ENCODE data around the gene PIGH.

PIGH gene, protein sequence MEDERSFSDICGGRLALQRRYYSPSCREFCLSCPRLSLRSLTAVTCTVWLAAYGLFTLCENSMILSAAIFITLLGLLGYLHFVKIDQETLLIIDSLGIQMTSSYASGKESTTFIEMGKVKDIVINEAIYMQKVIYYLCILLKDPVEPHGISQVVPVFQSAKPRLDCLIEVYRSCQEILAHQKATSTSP

DNA sequence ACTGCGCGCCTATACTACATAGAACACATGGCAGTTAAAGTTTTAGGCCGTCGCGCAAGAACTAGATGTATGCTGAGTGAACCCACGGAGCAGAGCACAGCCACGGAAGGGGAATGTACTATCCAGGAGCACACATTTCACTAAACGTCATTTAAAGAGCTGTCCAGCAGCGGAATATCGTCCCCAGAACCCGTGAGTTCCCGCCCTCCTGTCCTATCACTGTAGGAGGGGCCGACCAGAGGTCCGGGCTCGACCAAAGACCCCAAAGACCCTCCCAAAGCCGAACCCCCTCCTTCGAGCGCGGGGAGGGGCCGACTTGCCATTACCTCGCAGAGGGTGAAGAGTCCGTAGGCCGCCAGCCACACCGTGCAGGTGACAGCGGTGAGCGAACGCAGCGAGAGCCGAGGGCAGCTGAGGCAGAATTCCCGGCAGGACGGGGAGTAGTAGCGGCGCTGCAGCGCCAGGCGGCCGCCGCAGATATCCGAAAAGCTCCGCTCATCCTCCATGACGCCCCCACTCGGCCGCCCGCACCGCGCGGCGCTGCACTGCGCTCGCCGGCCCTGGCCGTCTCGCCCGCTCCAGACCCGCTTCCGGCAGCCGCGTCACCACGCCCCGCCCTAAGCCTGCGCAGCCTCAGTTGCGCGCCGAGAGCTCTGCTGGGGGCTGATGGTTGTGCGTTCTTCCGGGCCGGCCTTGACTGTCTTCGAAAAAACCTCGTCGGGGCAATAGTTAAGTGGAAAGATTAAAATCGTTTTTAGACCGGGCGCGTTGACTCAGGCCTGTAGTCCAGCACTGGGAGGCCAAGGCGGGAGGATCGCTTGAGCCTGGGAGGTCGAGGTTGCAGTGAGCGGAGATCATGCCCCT lies at the start of gene PIGH:
TSS of gene PIGH (minus strand) at position 571 of the 864 bp plus-strand sequence. CDS start at position 506, 65 bp downstream.
- peak; percentile 91 for DNase-seq (ENCODE audit: low read depth)
- TF ChIP-seq, protein P1, sequence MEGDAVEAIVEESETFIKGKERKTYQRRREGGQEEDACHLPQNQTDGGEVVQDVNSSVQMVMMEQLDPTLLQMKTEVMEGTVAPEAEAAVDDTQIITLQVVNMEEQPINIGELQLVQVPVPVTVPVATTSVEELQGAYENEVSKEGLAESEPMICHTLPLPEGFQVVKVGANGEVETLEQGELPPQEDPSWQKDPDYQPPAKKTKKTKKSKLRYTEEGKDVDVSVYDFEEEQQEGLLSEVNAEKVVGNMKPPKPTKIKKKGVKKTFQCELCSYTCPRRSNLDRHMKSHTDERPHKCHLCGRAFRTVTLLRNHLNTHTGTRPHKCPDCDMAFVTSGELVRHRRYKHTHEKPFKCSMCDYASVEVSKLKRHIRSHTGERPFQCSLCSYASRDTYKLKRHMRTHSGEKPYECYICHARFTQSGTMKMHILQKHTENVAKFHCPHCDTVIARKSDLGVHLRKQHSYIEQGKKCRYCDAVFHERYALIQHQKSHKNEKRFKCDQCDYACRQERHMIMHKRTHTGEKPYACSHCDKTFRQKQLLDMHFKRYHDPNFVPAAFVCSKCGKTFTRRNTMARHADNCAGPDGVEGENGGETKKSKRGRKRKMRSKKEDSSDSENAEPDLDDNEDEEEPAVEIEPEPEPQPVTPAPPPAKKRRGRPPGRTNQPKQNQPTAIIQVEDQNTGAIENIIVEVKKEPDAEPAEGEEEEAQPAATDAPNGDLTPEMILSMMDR (IDR thresholded peaks at IDR 0.05; ENCODE audit: insufficient read depth, low read depth, low read length, missing control alignments), result peak; percentile 51
- peak within 1 kb of the TSS; percentile 82 for H3K4me3 ChIP-seq (ENCODE audit: low read length)

DNA sequence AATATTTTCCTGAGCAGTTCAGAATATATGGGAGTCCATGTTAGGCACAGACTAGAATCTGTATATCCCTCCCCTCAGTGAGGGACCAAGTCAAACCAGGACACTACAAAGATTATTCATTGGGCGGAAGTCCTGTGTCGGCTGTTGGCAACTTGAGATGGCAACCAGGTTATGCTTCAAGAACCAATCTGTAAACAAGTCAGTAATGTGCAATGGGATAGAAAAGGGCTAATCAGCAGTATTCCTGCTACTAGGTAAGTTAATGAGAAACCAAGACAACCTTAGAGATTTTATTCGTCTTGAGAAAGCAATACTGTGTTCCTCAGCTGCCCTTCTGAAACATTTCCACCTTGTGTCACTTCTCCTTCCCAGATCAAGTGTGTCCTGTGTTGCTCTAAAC lies 46.1 kb upstream of the PIGH start:
- DNase-seq (ENCODE audit: low read depth), result no peak
- H3K4me3 ChIP-seq (ENCODE audit: low read length), result no peak overlapping the region
- TF ChIP-seq, protein P1 (IDR thresholded peaks at IDR 0.05; ENCODE audit: insufficient read depth, low read depth, low read length, missing control alignments), result no peak

DNA sequence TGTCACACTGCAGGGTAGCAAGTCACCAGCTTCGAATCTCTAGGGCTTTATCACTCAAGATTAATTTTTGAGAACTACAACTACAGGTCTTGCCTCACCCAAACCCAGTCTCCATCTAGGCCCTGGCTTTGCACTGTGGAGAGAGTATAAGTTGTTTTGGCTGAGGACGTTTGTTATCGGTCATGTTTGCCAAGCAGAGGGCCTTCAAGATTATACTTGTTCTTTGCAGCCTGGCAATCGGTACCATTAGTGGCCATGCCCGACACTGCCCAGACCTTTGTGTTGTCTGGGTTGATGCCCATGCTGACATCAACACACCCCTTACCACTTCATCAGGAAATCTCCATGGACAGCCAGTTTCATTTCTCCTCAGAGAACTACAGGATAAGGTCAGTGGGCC lies 45.3 kb upstream of the PIGH start:
- no peak for DNase-seq (ENCODE audit: low read depth)
- TF ChIP-seq, protein P1 (IDR thresholded peaks at IDR 0.05; ENCODE audit: insufficient read depth, low read depth, low read length, missing control alignments), result no peak
- no peak overlapping the region for H3K4me3 ChIP-seq (ENCODE audit: low read length)

DNA sequence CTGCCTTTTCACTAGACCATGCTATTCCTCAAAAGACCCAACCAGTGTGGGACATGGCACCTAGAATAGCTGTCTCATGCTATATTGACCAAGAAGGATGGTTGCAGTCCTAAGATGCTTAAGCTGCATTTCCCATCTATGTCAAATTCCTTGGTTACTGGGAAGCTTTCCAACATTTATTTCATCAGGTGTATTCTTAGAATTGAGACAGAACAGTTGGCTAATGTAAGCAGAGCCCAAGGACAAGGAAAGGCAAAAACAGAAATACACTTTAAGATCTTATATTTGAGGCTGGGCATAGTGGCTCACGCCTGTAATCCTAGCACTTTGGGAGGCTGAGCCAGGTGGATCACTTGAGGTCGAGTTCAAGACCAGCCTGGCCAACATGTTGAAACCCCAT lies 44.4 kb upstream of the PIGH start:
- TF ChIP-seq, protein P1 (IDR thresholded peaks at IDR 0.05; ENCODE audit: insufficient read depth, low read depth, low read length, missing control alignments), result no peak
- DNase-seq (ENCODE audit: low read depth), result no peak
- H3K4me3 ChIP-seq (ENCODE audit: low read length), result no peak overlapping the region

DNA sequence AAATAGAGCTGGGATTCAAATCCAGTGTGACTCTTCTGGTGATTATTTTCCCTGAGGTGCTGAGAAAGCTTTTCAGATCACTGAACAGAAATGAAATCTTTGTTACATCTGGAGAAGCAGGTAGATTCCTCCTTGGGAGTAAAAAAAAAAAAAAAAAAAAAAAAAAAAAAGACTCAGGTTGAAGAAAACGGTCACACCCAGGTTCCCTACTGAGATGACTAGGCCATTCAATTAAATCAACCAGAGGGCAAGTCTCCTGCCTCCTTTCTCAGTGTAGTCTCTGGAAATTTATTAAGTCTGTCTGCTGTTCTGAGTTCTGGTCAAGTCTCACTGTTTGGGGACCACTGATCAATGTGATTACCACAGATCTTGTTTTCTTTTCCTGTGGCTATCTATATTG lies 43.6 kb upstream of the PIGH start:
- TF ChIP-seq, protein P1 (IDR thresholded peaks at IDR 0.05; ENCODE audit: insufficient read depth, low read depth, low read length, missing control alignments), result no peak
- no peak overlapping the region for H3K4me3 ChIP-seq (ENCODE audit: low read length)
- peak; percentile 18 for DNase-seq (ENCODE audit: low read depth)

DNA sequence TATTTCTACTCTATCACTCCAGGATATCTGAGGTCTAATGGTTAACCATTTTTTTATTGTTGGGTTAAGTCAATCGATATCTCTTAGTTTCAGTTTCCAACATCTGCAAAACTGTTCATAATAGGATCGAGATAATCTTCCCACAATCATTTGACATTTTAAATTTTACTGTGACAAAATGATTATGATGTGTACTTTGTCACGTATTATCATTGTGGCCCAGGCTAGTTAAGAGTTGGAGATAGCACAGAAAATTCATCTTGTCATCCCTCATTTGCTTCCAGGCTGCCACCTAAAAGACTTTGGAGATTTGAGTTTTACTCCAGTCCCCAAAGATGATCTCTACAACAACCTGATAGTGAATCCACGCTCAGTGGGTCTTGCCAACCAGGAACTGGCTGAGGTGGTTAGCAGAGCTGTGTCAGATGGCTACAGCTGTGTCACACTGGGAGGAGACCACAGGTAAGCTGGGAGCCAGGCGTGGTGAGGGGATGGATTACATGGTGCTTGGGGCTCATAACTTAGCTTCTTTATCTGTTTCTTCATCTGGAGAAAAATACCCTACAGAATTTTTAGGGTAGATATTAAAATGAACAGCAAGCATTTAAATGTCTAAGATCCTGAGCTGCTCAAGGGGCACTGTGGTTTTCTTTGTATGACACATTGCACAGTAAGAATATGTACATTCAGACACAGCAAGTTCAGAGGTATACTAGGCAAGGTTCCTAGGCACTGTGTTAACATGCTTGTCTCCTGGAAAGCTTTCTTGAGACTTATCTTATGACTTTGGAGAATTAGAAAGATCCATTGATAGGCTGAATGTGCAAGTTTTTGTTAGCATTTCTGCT lies 42.1 kb upstream of the PIGH start:
- H3K4me3 ChIP-seq (ENCODE audit: low read length), result no peak overlapping the region
- TF ChIP-seq, protein P1 (IDR thresholded peaks at IDR 0.05; ENCODE audit: insufficient read depth, low read depth, low read length, missing control alignments), result no peak
- DNase-seq (ENCODE audit: low read depth), result no peak
